GM12878 (cell line): ENCODE results near the gene RYK.

Source experiments
- BRCA1 ChIP-seq: IDR thresholded peaks from 2 replicates; pipeline ENCODE4 v1.6.1; 2011; ENCODE audit warnings: low read depth, low read length, improper control_type of control experiment
- JUND ChIP-seq: IDR thresholded peaks from 2 replicates; pipeline ENCODE4 v1.6.1; 2012; ENCODE audit warnings: low read depth, mild to moderate bottlenecking, low read length, improper control_type of control experiment, moderate library complexity
- RB1 ChIP-seq: fragments of 450-650 bp; formaldehyde crosslinking; IDR thresholded peaks from 2 replicates; pipeline ENCODE4 v1.6.1; 2017; ENCODE audit warnings: mild to moderate bottlenecking, borderline replicate concordance
- TF ChIP-seq, protein P1 (sequence below): IDR thresholded peaks from 2 replicates; pipeline ENCODE4 v1.6.1; 2012; ENCODE audit warnings: low read depth, low read length, improper control_type of control experiment
- TF ChIP-seq, protein P2 (sequence below): fragments of 450-650 bp; formaldehyde crosslinking; IDR thresholded peaks from 2 replicates; pipeline ENCODE4 v1.5.0; 2022; ENCODE audit warnings: mild to moderate bottlenecking, missing genetic modification characterization
- TF ChIP-seq, protein P3 (sequence below): IDR thresholded peaks from 2 replicates; pipeline ENCODE4 v1.6.1; 2012; ENCODE audit warnings: low read depth, low read length, improper control_type of control experiment

- TF ChIP-seq BRCA1 (no peak), JUND (no peak), RB1 (no peak)
- TF ChIP-seq, protein P1, sequence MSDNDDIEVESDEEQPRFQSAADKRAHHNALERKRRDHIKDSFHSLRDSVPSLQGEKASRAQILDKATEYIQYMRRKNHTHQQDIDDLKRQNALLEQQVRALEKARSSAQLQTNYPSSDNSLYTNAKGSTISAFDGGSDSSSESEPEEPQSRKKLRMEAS = no peak
- TF ChIP-seq, protein P2, sequence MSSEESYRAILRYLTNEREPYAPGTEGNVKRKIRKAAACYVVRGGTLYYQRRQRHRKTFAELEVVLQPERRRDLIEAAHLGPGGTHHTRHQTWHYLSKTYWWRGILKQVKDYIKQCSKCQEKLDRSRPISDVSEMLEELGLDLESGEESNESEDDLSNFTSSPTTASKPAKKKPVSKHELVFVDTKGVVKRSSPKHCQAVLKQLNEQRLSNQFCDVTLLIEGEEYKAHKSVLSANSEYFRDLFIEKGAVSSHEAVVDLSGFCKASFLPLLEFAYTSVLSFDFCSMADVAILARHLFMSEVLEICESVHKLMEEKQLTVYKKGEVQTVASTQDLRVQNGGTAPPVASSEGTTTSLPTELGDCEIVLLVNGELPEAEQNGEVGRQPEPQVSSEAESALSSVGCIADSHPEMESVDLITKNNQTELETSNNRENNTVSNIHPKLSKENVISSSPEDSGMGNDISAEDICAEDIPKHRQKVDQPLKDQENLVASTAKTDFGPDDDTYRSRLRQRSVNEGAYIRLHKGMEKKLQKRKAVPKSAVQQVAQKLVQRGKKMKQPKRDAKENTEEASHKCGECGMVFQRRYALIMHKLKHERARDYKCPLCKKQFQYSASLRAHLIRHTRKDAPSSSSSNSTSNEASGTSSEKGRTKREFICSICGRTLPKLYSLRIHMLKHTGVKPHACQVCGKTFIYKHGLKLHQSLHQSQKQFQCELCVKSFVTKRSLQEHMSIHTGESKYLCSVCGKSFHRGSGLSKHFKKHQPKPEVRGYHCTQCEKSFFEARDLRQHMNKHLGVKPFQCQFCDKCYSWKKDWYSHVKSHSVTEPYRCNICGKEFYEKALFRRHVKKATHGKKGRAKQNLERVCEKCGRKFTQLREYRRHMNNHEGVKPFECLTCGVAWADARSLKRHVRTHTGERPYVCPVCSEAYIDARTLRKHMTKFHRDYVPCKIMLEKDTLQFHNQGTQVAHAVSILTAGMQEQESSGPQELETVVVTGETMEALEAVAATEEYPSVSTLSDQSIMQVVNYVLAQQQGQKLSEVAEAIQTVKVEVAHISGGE (CRISPR knock-in tag) = no peak
- TF ChIP-seq, protein P3, sequence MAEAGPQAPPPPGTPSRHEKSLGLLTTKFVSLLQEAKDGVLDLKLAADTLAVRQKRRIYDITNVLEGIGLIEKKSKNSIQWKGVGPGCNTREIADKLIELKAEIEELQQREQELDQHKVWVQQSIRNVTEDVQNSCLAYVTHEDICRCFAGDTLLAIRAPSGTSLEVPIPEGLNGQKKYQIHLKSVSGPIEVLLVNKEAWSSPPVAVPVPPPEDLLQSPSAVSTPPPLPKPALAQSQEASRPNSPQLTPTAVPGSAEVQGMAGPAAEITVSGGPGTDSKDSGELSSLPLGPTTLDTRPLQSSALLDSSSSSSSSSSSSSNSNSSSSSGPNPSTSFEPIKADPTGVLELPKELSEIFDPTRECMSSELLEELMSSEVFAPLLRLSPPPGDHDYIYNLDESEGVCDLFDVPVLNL = no peak
Measured at GRCh38 chr3:134232951-134233350, 17.7 kb downstream of the RYK start.
